Measurements from ENCODE around the gene DHRS7B. TPM values are rescaled to one million over a fixed set of nuclear protein-coding genes. Genes with fewer than 3 reads are reported as not detected.

The DHRS7B gene
- total RNA-seq, 1 donor = 15.2 TPM

- peaks cover 22% of the 10 kb centered on the region for H3K79me2 ChIP-seq (ENCODE audit: insufficient read depth, low read length)
- H3K4me2 ChIP-seq (ENCODE audit: insufficient read depth, low read length) = peak overlapping the region; percentile 32
- H3K4me3 ChIP-seq (ENCODE audit: insufficient read depth, low read length) = no peak overlapping the region
- DNase-seq (ENCODE audit: insufficient read length, low spot score, missing footprints) = no peak
- no peaks in the 10 kb centered on the region for H3K9me3 ChIP-seq (ENCODE audit: low read depth, low read length)
- TF ChIP-seq CTCF (IDR thresholded peaks at IDR 0.05; ENCODE audit: extremely low read depth, low read depth, low read length) = no peak
- H4K20me1 ChIP-seq (ENCODE audit: insufficient read depth, low read length) = no peaks in the 10 kb centered on the region
- H3K27ac ChIP-seq (ENCODE audit: low read depth, low read length) = peak overlapping the region; percentile 87
- H3K4me1 ChIP-seq (ENCODE audit: insufficient read depth, low read length) = peaks cover 37% of the 10 kb centered on the region
- no peaks in the 10 kb centered on the region for H3K36me3 ChIP-seq (ENCODE audit: insufficient read depth, low read length)
- no peaks in the 10 kb centered on the region for H3K27me3 ChIP-seq (ENCODE audit: insufficient read depth, low read length)
- peak overlapping the region; percentile 19 for H2AFZ ChIP-seq (ENCODE audit: low read length)
Observed at GRCh38 chr17:21165922-21166594, 39.3 kb downstream of the DHRS7B start.

GRCh38 chr17:21166595-21167210, 39.9 kb downstream of the DHRS7B start:
- Histone ChIP-seq H3K27ac (ENCODE audit: low read depth, low read length) (peak overlapping the region; percentile 87), H2AFZ (ENCODE audit: low read length) (peak overlapping the region; percentile 30), H3K9me3 (ENCODE audit: low read depth, low read length) (no peaks in the 10 kb centered on the region), H4K20me1 (ENCODE audit: insufficient read depth, low read length) (no peaks in the 10 kb centered on the region), H3K27me3 (ENCODE audit: insufficient read depth, low read length) (no peaks in the 10 kb centered on the region), H3K4me1 (ENCODE audit: insufficient read depth, low read length) (peaks cover 31% of the 10 kb centered on the region), H3K36me3 (ENCODE audit: insufficient read depth, low read length) (no peaks in the 10 kb centered on the region), H3K4me3 (ENCODE audit: insufficient read depth, low read length) (peak overlapping the region; percentile 19), H3K79me2 (ENCODE audit: insufficient read depth, low read length) (peaks cover 22% of the 10 kb centered on the region), H3K4me2 (ENCODE audit: insufficient read depth, low read length) (peak overlapping the region; percentile 32)
- DNase-seq (ENCODE audit: insufficient read length, low spot score, missing footprints) = peak; percentile 72
- no peak for TF ChIP-seq CTCF (IDR thresholded peaks at IDR 0.05; ENCODE audit: extremely low read depth, low read depth, low read length)

GRCh38 chr17:21167303-21167702, 40.5 kb downstream of the DHRS7B start:
- no peaks in the 10 kb centered on the region for H3K27me3 ChIP-seq (ENCODE audit: insufficient read depth, low read length)
- H3K4me1 ChIP-seq (ENCODE audit: insufficient read depth, low read length) = peaks cover 29% of the 10 kb centered on the region
- no peaks in the 10 kb centered on the region for H3K36me3 ChIP-seq (ENCODE audit: insufficient read depth, low read length)
- H3K4me2 ChIP-seq (ENCODE audit: insufficient read depth, low read length) = peak overlapping the region; percentile 32
- DNase-seq (ENCODE audit: insufficient read length, low spot score, missing footprints) = peak; percentile 81
- no peaks in the 10 kb centered on the region for H4K20me1 ChIP-seq (ENCODE audit: insufficient read depth, low read length)
- peak overlapping the region; percentile 30 for H2AFZ ChIP-seq (ENCODE audit: low read length)
- no peak for TF ChIP-seq CTCF (IDR thresholded peaks at IDR 0.05; ENCODE audit: extremely low read depth, low read depth, low read length)
- peak overlapping the region; percentile 19 for H3K4me3 ChIP-seq (ENCODE audit: insufficient read depth, low read length)
- H3K27ac ChIP-seq (ENCODE audit: low read depth, low read length) = peak overlapping the region; percentile 87
- peaks cover 22% of the 10 kb centered on the region for H3K79me2 ChIP-seq (ENCODE audit: insufficient read depth, low read length)
- H3K9me3 ChIP-seq (ENCODE audit: low read depth, low read length) = no peaks in the 10 kb centered on the region

GRCh38 chr17:21168555-21168865, 41.7 kb downstream of the DHRS7B start:
- H4K20me1 ChIP-seq (ENCODE audit: insufficient read depth, low read length) = no peaks in the 10 kb centered on the region
- no peaks in the 10 kb centered on the region for H3K36me3 ChIP-seq (ENCODE audit: insufficient read depth, low read length)
- H3K27ac ChIP-seq (ENCODE audit: low read depth, low read length) = no peak overlapping the region
- H3K9me3 ChIP-seq (ENCODE audit: low read depth, low read length) = no peaks in the 10 kb centered on the region
- no peak for TF ChIP-seq CTCF (IDR thresholded peaks at IDR 0.05; ENCODE audit: extremely low read depth, low read depth, low read length)
- H3K4me3 ChIP-seq (ENCODE audit: insufficient read depth, low read length) = no peak overlapping the region
- no peak for DNase-seq (ENCODE audit: insufficient read length, low spot score, missing footprints)
- no peaks in the 10 kb centered on the region for H3K27me3 ChIP-seq (ENCODE audit: insufficient read depth, low read length)
- H2AFZ ChIP-seq (ENCODE audit: low read length) = no peak overlapping the region
- peaks cover 20% of the 10 kb centered on the region for H3K79me2 ChIP-seq (ENCODE audit: insufficient read depth, low read length)
- no peak overlapping the region for H3K4me2 ChIP-seq (ENCODE audit: insufficient read depth, low read length)
- peaks cover 23% of the 10 kb centered on the region for H3K4me1 ChIP-seq (ENCODE audit: insufficient read depth, low read length)
